Activated naive CD8-positive, alpha-beta T cell (primary cell): ENCODE results near the gene METTL9.
"Not testable (repeated sequence)": the region's sequence is repeated elsewhere in the genome, so short reads cannot be mapped to it uniquely, and the experiment has no call there.

ENCODE experiments used
- H3K27ac Mint-ChIP-seq: one replicate; pipeline ENCODE4 v1.8.0; 2021; ENCODE audit warnings: mixed read lengths
- H3K27me3 Mint-ChIP-seq: one replicate; pipeline ENCODE4 v1.8.0; 2021; ENCODE audit warnings: mixed read lengths
- H3K36me3 Mint-ChIP-seq: one replicate; pipeline ENCODE4 v1.8.0; 2021; ENCODE audit warnings: mixed read lengths
- H3K4me1 Mint-ChIP-seq: one replicate; pipeline ENCODE4 v1.8.0; 2021; ENCODE audit warnings: low read depth, mixed read lengths
- H3K4me3 Mint-ChIP-seq: one replicate; pipeline ENCODE4 v1.8.0; 2021; ENCODE audit warnings: mild to moderate bottlenecking, mixed read lengths
- H3K9me3 Mint-ChIP-seq: one replicate; pipeline ENCODE4 v1.8.0; 2021; ENCODE audit warnings: low read depth, mixed read lengths

METTL9 gene

GRCh38 chr16:21565861-21566669, 33.3 kb upstream of the METTL9 start:
- Mint-ChIP-seq H3K9me3 (no peaks in the 10 kb centered on the region), H3K27me3 (peaks cover 4% of the 10 kb centered on the region), H3K4me1 (no peaks in the 10 kb centered on the region), H3K4me3 (no peak overlapping the region), H3K27ac (no peak overlapping the region), H3K36me3 (peaks cover 2% of the 10 kb centered on the region)

- Mint-ChIP-seq H3K4me3 (no peak overlapping the region), H3K4me1 (no peaks in the 10 kb centered on the region), H3K9me3 (no peaks in the 10 kb centered on the region), H3K27me3 (peaks cover 6% of the 10 kb centered on the region), H3K36me3 (peaks cover 2% of the 10 kb centered on the region), H3K27ac (no peak overlapping the region)
Observed at GRCh38 chr16:21566891-21567414, 32.4 kb upstream of the METTL9 start.

- H3K9me3 Mint-ChIP-seq, H3K4me3 Mint-ChIP-seq, H3K36me3 Mint-ChIP-seq, H3K27ac Mint-ChIP-seq, H3K4me1 Mint-ChIP-seq, H3K27me3 Mint-ChIP-seq: not testable (repeated sequence)
Observed at GRCh38 chr16:21567496-21567895, 31.9 kb upstream of the METTL9 start.

- Mint-ChIP-seq H3K27me3 (peaks cover 6% of the 10 kb centered on the region), H3K36me3 (peaks cover 2% of the 10 kb centered on the region), H3K9me3 (no peaks in the 10 kb centered on the region), H3K4me3 (no peak overlapping the region), H3K4me1 (no peaks in the 10 kb centered on the region), H3K27ac (no peak overlapping the region)
Observed at GRCh38 chr16:21568502-21569189, 30.7 kb upstream of the METTL9 start.

- H3K4me1 Mint-ChIP-seq = no peaks in the 10 kb centered on the region
- H3K4me3 Mint-ChIP-seq = no peak overlapping the region
- peaks cover 2% of the 10 kb centered on the region for H3K36me3 Mint-ChIP-seq
- H3K27me3 Mint-ChIP-seq = peaks cover 6% of the 10 kb centered on the region
- no peak overlapping the region for H3K27ac Mint-ChIP-seq
- no peaks in the 10 kb centered on the region for H3K9me3 Mint-ChIP-seq
Observed at GRCh38 chr16:21570676-21571017, 28.7 kb upstream of the METTL9 start.

GRCh38 chr16:21573506-21573905, 25.9 kb upstream of the METTL9 start:
- H3K4me3 Mint-ChIP-seq, H3K9me3 Mint-ChIP-seq, H3K27ac Mint-ChIP-seq, H3K36me3 Mint-ChIP-seq, H3K27me3 Mint-ChIP-seq, H3K4me1 Mint-ChIP-seq: not testable (repeated sequence)

GRCh38 chr16:21574372-21574771, 25.0 kb upstream of the METTL9 start:
- Mint-ChIP-seq H3K9me3 (no peaks in the 10 kb centered on the region), H3K36me3 (no peaks in the 10 kb centered on the region), H3K27me3 (peaks cover 5% of the 10 kb centered on the region), H3K27ac (no peak overlapping the region), H3K4me1 (no peaks in the 10 kb centered on the region), H3K4me3 (no peak overlapping the region)

GRCh38 chr16:21576323-21576722, 23.1 kb upstream of the METTL9 start:
- not testable (repeated sequence) for H3K9me3 Mint-ChIP-seq, H3K36me3 Mint-ChIP-seq, H3K27ac Mint-ChIP-seq, H3K4me3 Mint-ChIP-seq, H3K27me3 Mint-ChIP-seq, H3K4me1 Mint-ChIP-seq

- H3K4me3 Mint-ChIP-seq, H3K4me1 Mint-ChIP-seq, H3K27ac Mint-ChIP-seq, H3K27me3 Mint-ChIP-seq, H3K36me3 Mint-ChIP-seq, H3K9me3 Mint-ChIP-seq: not testable (repeated sequence)
Observed at GRCh38 chr16:21577487-21577886, 21.9 kb upstream of the METTL9 start.

GRCh38 chr16:21578311-21578710, 21.1 kb upstream of the METTL9 start:
- H3K9me3 Mint-ChIP-seq, H3K4me3 Mint-ChIP-seq, H3K27me3 Mint-ChIP-seq, H3K27ac Mint-ChIP-seq, H3K36me3 Mint-ChIP-seq, H3K4me1 Mint-ChIP-seq: not testable (repeated sequence)

GRCh38 chr16:21580131-21580530, 19.2 kb upstream of the METTL9 start:
- not testable (repeated sequence) for H3K27me3 Mint-ChIP-seq, H3K27ac Mint-ChIP-seq, H3K4me3 Mint-ChIP-seq, H3K4me1 Mint-ChIP-seq, H3K9me3 Mint-ChIP-seq, H3K36me3 Mint-ChIP-seq

GRCh38 chr16:21580807-21581206, 18.6 kb upstream of the METTL9 start:
- Mint-ChIP-seq H3K9me3 (no peaks in the 10 kb centered on the region), H3K36me3 (no peaks in the 10 kb centered on the region), H3K27ac (no peak overlapping the region), H3K27me3 (no peaks in the 10 kb centered on the region), H3K4me3 (no peak overlapping the region), H3K4me1 (no peaks in the 10 kb centered on the region)

- no peaks in the 10 kb centered on the region for H3K36me3 Mint-ChIP-seq
- H3K9me3 Mint-ChIP-seq = no peaks in the 10 kb centered on the region
- H3K4me1 Mint-ChIP-seq = no peaks in the 10 kb centered on the region
- no peaks in the 10 kb centered on the region for H3K27me3 Mint-ChIP-seq
- no peak overlapping the region for H3K4me3 Mint-ChIP-seq
- H3K27ac Mint-ChIP-seq = no peak overlapping the region
Observed at GRCh38 chr16:21584817-21585216, 14.6 kb upstream of the METTL9 start.

GRCh38 chr16:21588593-21588992, 10.8 kb upstream of the METTL9 start:
- not testable (repeated sequence) for H3K36me3 Mint-ChIP-seq, H3K4me3 Mint-ChIP-seq, H3K9me3 Mint-ChIP-seq, H3K27me3 Mint-ChIP-seq, H3K4me1 Mint-ChIP-seq, H3K27ac Mint-ChIP-seq

- H3K27me3 Mint-ChIP-seq = no peaks in the 10 kb centered on the region
- H3K36me3 Mint-ChIP-seq = no peaks in the 10 kb centered on the region
- H3K9me3 Mint-ChIP-seq = no peaks in the 10 kb centered on the region
- H3K4me3 Mint-ChIP-seq = no peak overlapping the region
- no peak overlapping the region for H3K27ac Mint-ChIP-seq
- H3K4me1 Mint-ChIP-seq = no peaks in the 10 kb centered on the region
Observed at GRCh38 chr16:21589551-21589950, 9.8 kb upstream of the METTL9 start.

GRCh38 chr16:21590287-21590686, 9.1 kb upstream of the METTL9 start:
- Mint-ChIP-seq H3K27ac (no peak overlapping the region), H3K36me3 (no peaks in the 10 kb centered on the region), H3K4me3 (no peak overlapping the region), H3K4me1 (no peaks in the 10 kb centered on the region), H3K9me3 (no peaks in the 10 kb centered on the region), H3K27me3 (no peaks in the 10 kb centered on the region)
